Measurements from ENCODE around the gene IL36B. TPM values are rescaled to one million over a fixed set of nuclear protein-coding genes. Genes with fewer than 3 reads are reported as not detected.

IL36B gene
- total and polyA plus RNA-seq, 2 donors (not counting 1 experiment from before 2014, with no cell fraction given): not detected

GRCh38 chr2:113025737-113026136 lies 26.9 kb downstream of the IL36B start:
- ChIA-PET POLR2A (no interaction called here), CTCF (no interaction called here)
- H3K27me3 Mint-ChIP-seq: peaks cover 58% of the 10 kb centered on the region

DNA sequence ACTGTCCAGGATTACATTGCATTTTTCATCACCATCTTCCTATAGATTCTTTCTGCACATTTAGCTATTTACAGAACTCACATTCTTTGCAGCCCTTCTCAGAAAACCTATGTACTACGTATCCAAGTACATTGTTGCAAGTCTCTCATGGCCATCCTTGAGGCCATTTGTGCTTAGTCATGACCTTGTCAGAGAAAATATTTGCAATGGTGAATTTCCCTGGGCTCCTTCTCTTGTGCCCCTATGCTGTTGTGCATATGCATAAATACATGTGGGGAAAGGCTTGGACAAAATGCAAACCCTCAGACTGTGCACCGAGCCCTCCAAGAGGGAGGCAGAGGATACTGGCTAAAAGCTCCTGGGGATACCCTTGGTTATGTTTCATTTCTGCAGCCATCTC lies 27.9 kb downstream of the IL36B start:
- Mint-ChIP-seq H3K27ac (no peak overlapping the region), H3K4me1 (peaks cover 5% of the 10 kb centered on the region), H3K27me3 (peaks cover 56% of the 10 kb centered on the region), H3K9me3 (ENCODE audit: insufficient read depth) (no peaks in the 10 kb centered on the region), H3K4me3 (no peak overlapping the region)
- H3K79me2 ChIP-seq (ENCODE audit: control insufficient read depth, insufficient read depth, low read length): no peaks in the 10 kb centered on the region
- no peaks in the 10 kb centered on the region for H3K9me3 ChIP-seq (ENCODE audit: control extremely low read depth in 1 of 3, control insufficient read depth in 2 of 3, insufficient read depth in 1 of 3, low read length in 2 of 3)
- H3K4me3 ChIP-seq (ENCODE audit: control extremely low read depth in 1 of 5, extremely low read depth in 1 of 5, insufficient read depth in 1 of 5, low read depth in 2 of 5, low read length in 4 of 5): no peak overlapping the region
- H3K4me2 ChIP-seq (replicated peaks; ENCODE audit: low read depth, low read length, poor library complexity, severe bottlenecking): no peak overlapping the region
- H3K27me3 ChIP-seq (replicated peaks in 1 of 4; ENCODE audit: control extremely low read depth in 1 of 4, control insufficient read depth in 3 of 4, insufficient read depth in 4 of 4, low read length in 3 of 4): peaks cover 0 to 39% (median 18%) of the 10 kb centered on the region in 4 experiments
- H4K20me1 ChIP-seq (ENCODE audit: control insufficient read depth, insufficient read depth, low read length, poor library complexity, severe bottlenecking): no peaks in the 10 kb centered on the region
- POLR2A ChIA-PET: no interaction called here
- no peak for ATAC-seq (ENCODE audit: low read depth)
- peaks cover 7 to 8% of the 10 kb centered on the region in 2 donors for H3K4me1 ChIP-seq (ENCODE audit: control insufficient read depth in 2 of 2, insufficient read depth in 2 of 2, low read length in 2 of 2)
- no peaks in the 10 kb centered on the region for H3K36me3 ChIP-seq (replicated peaks in 1 of 2; ENCODE audit: control extremely low read depth in 1 of 2, control insufficient read depth in 1 of 2, extremely low read depth in 1 of 2, insufficient read depth in 2 of 2, low read length in 1 of 2)
- intact Hi-C loops (cut with micrococcal nuclease): no loop called here
- 83% methylated on average over 1 of the region's 2 CpGs for WGBS (ENCODE audit: insufficient coverage)
- no peak for DNase-seq
- no peak overlapping the region for H2AFZ ChIP-seq (ENCODE audit: insufficient read depth, low read depth, low read length, poor library complexity, severe bottlenecking)
- no peak for TF ChIP-seq CTCF (IDR thresholded peaks at IDR 0.05)
- no peak for TF ChIP-seq EZH2 (IDR thresholded peaks at IDR 0.05; ENCODE audit: borderline replicate concordance, insufficient read depth, low read depth, low read length, poor library complexity, severe bottlenecking)
- no peak overlapping the region for H3K9ac ChIP-seq (ENCODE audit: low read length)
- CTCF ChIA-PET: no interaction called here
- H3K27ac ChIP-seq (ENCODE audit: low read length in 2 of 2): no peak overlapping the region

More at GRCh38 chr2:113025737-113026136, 26.9 kb downstream of the IL36B start:
- Histone ChIP-seq H3K4me1 (ENCODE audit: control insufficient read depth in 2 of 2, insufficient read depth in 2 of 2, low read length in 2 of 2) (peaks cover 7 to 8% of the 10 kb centered on the region in 2 donors), H2AFZ (ENCODE audit: insufficient read depth, low read depth, low read length, poor library complexity, severe bottlenecking) (no peak overlapping the region), H3K27ac (ENCODE audit: low read length in 2 of 2) (no peak overlapping the region), H3K9me3 (ENCODE audit: control extremely low read depth in 1 of 3, control insufficient read depth in 2 of 3, insufficient read depth in 1 of 3, low read length in 2 of 3) (no peaks in the 10 kb centered on the region), H3K9ac (ENCODE audit: low read length) (no peak overlapping the region), H3K4me3 (ENCODE audit: control extremely low read depth in 1 of 5, extremely low read depth in 1 of 5, insufficient read depth in 1 of 5, low read depth in 2 of 5, low read length in 4 of 5) (no peak overlapping the region), H3K27me3 (replicated peaks in 1 of 4; ENCODE audit: control extremely low read depth in 1 of 4, control insufficient read depth in 3 of 4, insufficient read depth in 4 of 4, low read length in 3 of 4) (peaks cover 0 to 35% (median 18%) of the 10 kb centered on the region in 4 experiments), H4K20me1 (ENCODE audit: control insufficient read depth, insufficient read depth, low read length, poor library complexity, severe bottlenecking) (no peaks in the 10 kb centered on the region), H3K36me3 (replicated peaks in 1 of 2; ENCODE audit: control extremely low read depth in 1 of 2, control insufficient read depth in 1 of 2, extremely low read depth in 1 of 2, insufficient read depth in 2 of 2, low read length in 1 of 2) (no peaks in the 10 kb centered on the region), H3K79me2 (ENCODE audit: control insufficient read depth, insufficient read depth, low read length) (no peaks in the 10 kb centered on the region), H3K4me2 (replicated peaks; ENCODE audit: low read depth, low read length, poor library complexity, severe bottlenecking) (no peak overlapping the region)
- no peak overlapping the region for H3K27ac Mint-ChIP-seq
- no peak overlapping the region for H3K4me3 Mint-ChIP-seq
- DNase-seq (peak; percentile 17), ATAC-seq (ENCODE audit: low read depth) (no peak)
- intact Hi-C loops (cut with micrococcal nuclease): no loop called here
- 18% methylated on average over 1 of the region's 2 CpGs for WGBS (ENCODE audit: insufficient coverage)
- H3K4me1 Mint-ChIP-seq: peaks cover 5% of the 10 kb centered on the region
- H3K9me3 Mint-ChIP-seq (ENCODE audit: insufficient read depth): no peaks in the 10 kb centered on the region
- TF ChIP-seq CTCF (IDR thresholded peaks at IDR 0.05) (no peak), EZH2 (IDR thresholded peaks at IDR 0.05; ENCODE audit: borderline replicate concordance, insufficient read depth, low read depth, low read length, poor library complexity, severe bottlenecking) (no peak)
